B cell (primary cell): ENCODE measurements around the gene ADAM12.

Experiments
- CTCF ChIP-seq: fragments of 200-600 bp; IDR thresholded peaks from one replicate; pipeline ENCODE4 v1.8.0; 2022; ENCODE audit warnings: antibody characterized with exemption, mild to moderate bottlenecking
- EZH2 ChIP-seq: IDR thresholded peaks from 2 replicates; pipeline ENCODE4 v1.6.1; 2012; ENCODE audit warnings: borderline replicate concordance, low read depth, mild to moderate bottlenecking, moderate library complexity, low read length; ENCODE audit not compliant: insufficient read depth, poor library complexity, severe bottlenecking

- TF ChIP-seq CTCF (no peak), EZH2 (no peak)
These were observed 346.5 kb downstream of the ADAM12 start for GRCh38 chr10:126041804-126042231.
